H4 (cell line): ENCODE measurements around the gene SGF29. TPM values are rescaled to one million over a fixed set of nuclear protein-coding genes. Genes with fewer than 3 reads are reported as not detected.
"Not testable (repeated sequence)": the region's sequence is repeated elsewhere in the genome, so short reads cannot be mapped to it uniquely, and the experiment has no call there.

Experiments used
- DNase-seq: peaks from one replicate; pipeline ENCODE4 v3.0.0-alpha.2; 2015; ENCODE audit warnings: low spot score
- total RNA-seq: library from RNA; depleted of rRNA; stranded (reverse); fragments of >200 nt; shearing (Covaris generic); gene quantifications from 2 replicates; pipeline ENCODE4 v1.2.3, GENCODE V29; 2014

The SGF29 gene
- total RNA-seq, 1 experiment from 2014 or later = 15.4 TPM

DNA sequence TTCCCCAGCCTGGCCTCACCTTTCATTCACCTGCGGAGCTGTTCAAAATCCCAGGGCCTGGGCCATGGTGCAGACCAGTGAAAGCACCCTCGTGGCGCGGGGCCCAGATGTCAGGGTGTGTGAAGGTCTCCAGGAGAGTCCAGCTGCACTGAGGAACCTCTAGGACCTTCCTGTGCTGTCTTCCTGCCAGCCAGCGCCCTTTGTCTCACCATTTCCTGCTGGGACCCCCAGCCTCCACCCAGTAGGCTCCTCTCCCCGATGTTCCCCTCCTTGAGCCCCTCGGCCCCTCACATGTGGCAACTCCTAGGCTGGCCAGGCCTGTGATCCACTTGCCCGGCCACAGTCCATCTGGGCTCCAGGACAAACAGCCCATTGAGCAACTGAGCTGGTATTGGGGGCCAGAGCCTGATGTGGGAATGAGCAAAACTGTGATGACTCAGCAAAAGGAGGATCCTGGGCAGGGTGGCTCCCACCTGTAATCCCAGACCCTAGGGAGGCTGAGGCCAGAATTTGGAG lies 42.5 kb downstream of the SGF29 start:
- DNase-seq = no peak

DNA sequence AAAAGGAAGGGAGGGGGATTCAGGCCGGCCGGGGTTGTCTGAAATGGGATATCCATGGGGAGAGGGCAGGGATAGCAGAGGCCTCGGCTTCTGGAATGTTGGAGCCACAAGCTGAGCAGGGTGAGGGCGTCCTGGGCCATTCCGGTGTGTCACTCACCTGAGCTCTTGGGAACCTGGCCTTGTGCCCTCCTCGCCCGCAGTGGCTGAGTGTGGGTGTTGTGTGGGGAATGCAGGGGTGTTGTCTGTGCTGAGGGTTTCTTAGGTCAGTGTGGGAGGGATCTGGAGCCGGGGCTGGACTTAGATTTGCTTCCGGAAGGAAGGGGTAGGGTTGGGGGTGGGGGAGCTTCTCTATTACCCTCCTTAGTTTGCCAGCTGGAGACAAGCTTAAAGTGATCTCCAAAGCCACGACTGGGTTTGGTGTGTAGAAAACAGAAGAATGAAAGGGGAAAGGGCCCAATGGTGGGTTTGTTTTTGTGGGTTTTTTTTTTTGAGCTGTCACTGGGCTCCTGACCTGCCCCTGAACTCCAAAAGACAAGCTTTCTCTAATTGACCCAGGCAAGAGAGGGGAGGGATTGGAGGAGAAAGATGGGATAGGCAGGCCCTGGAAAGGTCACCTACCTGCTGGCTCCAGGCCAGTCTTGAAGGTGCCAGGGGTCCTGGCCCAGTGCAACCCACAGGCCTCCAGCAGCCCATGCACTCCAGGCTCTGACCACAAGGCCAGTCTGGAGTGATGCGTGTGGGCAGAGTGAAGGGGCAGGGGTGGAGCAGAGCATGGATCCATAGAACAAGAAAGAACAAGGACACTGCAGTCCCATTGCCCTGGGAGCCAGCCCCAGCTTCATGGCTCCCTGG lies 43.3 kb downstream of the SGF29 start, which contains the start of gene SULT1A2:
Gene SULT1A2 (minus strand): TSS at position 211 of the 852 bp plus-strand sequence. CDS start 1,120 bp downstream, outside the sequence.
- DNase-seq = no peak

GRCh38 chr16:28597692-28598261 lies 44.1 kb downstream of the SGF29 start:
- no peak for DNase-seq

- DNase-seq = not testable (repeated sequence)
Measured at GRCh38 chr16:28599377-28600285, 45.9 kb downstream of the SGF29 start.

- not testable (repeated sequence) for DNase-seq
Measured at GRCh38 chr16:28600965-28601364, 47.2 kb downstream of the SGF29 start.

- DNase-seq = not testable (repeated sequence)
Measured at GRCh38 chr16:28601589-28601988, 47.9 kb downstream of the SGF29 start.

DNA sequence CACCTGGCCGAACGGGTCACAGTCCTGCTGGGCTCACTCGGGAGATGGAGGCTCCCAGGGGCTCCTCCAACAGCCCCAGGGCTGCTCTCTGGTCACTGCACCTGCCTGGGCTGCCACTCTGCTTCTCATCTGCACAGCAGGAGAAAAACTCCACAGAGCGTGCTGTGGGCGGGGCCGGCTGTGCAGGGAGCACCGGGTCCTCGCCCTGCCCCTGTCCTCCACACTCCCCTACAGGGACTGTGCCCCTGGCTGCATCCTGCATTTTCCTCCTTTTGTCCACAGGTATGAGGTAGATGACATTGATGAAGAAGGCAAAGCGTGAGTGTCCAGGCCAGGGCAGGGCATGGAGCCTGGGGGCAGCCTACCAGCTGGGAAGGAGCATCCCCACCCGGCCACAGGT lies 48.3 kb downstream of the SGF29 start:
- not testable (repeated sequence) for DNase-seq

- DNase-seq = no peak
Measured at GRCh38 chr16:28602529-28602928, 48.8 kb downstream of the SGF29 start.

GRCh38 chr16:28603381-28604185 lies 49.9 kb downstream of the SGF29 start:
- no peak for DNase-seq

- DNase-seq = no peak
Measured at GRCh38 chr16:28604186-28604565, 50.5 kb downstream of the SGF29 start.

- no peak for DNase-seq
Measured at GRCh38 chr16:28606291-28607115, 52.8 kb downstream of the SGF29 start.

DNA sequence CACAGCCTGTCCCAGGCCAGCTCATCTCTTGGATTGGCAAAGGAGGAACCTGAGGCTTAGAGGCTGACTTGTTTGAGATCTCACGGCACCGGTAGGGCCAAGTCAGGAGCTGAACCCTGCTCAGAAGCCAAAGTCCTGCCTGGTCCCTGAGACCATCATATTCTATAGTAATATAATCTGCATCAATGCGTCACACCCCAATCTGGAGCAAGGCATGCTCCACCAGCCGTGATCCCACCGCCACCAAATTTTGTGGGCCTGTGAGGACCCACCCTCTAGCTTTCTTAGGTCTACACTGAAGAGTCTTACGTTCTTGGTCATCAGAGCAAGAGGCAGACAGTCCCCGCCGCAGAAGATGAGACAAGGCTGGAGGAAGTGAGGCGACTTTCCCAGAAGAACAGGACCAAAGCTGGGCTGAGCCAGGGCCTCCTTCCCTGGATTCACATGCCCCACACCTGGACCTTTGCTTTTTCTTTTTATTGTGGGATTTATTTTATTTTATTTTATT lies 53.5 kb downstream of the SGF29 start:
- no peak for DNase-seq

- DNase-seq = not testable (repeated sequence)
Measured at GRCh38 chr16:28607681-28608495, 54.2 kb downstream of the SGF29 start.

DNA sequence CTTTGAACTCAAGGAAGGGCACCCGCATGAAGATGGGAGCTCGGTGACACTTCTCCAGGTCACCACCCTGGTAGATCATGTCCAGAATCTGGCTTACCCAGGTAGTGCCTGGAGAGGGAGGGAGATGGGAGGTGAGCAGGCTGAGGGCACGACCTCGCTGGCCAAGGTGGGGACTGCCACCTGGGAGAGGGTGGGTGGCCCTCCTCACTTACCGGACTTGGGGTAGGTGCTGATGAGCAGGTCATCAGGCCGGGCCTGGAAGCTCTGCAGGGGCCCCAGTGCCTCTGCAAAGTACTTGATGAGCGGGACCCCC lies 54.7 kb downstream of the SGF29 start:
- not testable (repeated sequence) for DNase-seq

- not testable (repeated sequence) for DNase-seq
Measured at GRCh38 chr16:28608867-28609596, 55.3 kb downstream of the SGF29 start.

DNA sequence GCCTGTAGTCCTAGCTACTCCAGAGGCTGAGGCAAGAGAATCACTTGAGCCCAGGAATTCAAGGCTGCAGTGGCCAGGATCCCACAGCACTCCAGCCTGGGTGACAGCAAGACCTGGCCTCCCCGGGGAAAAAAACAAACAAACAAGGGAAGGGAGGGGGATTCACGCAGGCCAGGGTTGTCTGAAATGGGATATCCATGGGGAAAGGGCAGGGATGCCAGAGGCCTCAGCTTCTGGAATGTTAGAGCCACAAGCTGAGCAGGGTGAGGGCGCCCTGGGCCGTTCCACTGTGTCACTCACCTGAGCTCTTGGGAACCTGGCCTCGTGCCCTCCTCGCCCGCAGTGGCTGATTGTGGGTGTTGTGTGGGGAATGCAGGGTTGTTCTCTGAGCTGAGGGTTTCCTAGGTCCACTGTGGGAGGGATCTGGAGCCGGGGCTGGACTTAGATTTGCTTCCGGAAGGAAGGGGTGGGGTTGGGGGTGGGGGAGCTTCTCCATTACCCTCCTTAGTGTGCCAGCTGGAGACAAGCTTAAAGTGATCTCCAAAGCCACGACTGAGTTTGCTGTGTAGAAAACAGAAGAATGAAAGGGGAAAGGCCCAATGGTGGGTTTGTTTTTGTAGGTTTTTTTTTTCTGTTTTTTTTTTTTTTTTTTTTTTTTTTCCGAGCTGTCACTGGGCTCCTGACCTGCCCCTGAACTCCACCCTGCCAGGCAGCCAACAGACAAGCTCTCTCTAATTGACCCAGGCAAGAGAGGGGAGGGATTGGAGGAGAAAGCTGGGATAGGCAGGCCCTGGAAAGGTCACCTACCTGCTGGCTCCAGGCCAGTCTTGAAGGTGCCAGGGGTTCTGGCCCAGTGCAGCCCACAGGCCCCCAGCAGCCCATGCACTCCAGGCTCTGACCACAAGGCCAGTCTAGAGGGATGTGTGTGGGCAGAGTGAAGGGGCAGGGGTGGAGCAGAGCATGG lies 56.2 kb downstream of the SGF29 start, which contains the start of gene SULT1A1:
Gene SULT1A1 (minus strand): TSS at position 414 of the 964 bp plus-strand sequence. CDS start 1,189 bp downstream, outside the sequence.
- DNase-seq = peak; percentile 45

DNA sequence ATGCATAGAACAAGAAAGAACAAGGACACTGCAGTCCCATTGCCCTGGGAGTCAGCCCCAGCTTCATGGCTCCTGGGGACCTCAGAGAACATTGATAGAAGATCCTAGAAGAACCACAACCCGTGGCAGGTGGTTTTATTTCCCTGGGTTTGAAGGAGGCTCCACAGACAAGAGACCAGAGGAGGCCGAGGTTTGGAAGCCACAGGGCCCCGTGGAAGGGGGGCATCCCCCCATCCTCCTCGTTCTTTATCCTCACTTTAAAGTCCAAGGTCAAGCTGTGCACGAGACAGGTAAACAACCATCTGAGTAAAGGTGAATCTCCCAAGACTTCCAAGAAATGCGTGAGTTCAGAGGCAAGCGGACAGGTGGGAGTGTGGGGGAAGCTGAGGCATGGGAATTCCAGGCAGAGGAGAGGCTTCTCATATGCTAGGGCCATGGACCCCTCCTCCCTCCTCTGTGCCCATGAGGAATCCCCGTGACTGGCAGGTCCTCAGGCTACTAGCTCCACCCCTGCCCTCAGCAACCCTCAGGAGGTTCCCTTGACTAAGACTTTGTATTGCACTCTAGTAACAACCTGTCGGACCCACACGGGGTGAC lies 57.0 kb downstream of the SGF29 start:
- DNase-seq = no peak
